Measurements from ENCODE around the gene BAHCC1. TPM values are rescaled to one million over a fixed set of nuclear protein-coding genes. Genes with fewer than 3 reads are reported as not detected.
"Not testable (repeated sequence)": the region's sequence is repeated elsewhere in the genome, so short reads cannot be mapped to it uniquely, and the experiment has no call there.

BAHCC1 gene
- total RNA-seq = under 1 TPM; 0.23 to 0.64 TPM

- ATAC-seq (peak; percentile 60), DNase-seq (peak; percentile 75)
- H3K27me3 Mint-ChIP-seq = peaks cover 60% of the 10 kb centered on the region
- no peaks in the 10 kb centered on the region for H3K9me3 Mint-ChIP-seq (ENCODE audit: low read depth)
- CTCF ChIA-PET = interaction anchor here (1.3 kb wide), 1 partner anchor 89 kb away, joined by 5 read pairs; no protein-coding TSS in a partner anchor
- H3K4me3 Mint-ChIP-seq = peak within 1 kb of the TSS; percentile 46
- peaks cover 11% of the 10 kb centered on the region for H3K36me3 Mint-ChIP-seq
- H3K27ac Mint-ChIP-seq = peak within 1 kb of the TSS; percentile 80
- peaks cover 22% of the 10 kb centered on the region for H3K4me1 Mint-ChIP-seq
Observed at GRCh38 chr17:81394921-81395599, at the start of gene BAHCC1. BAHCC1 (plus strand) TSS chr17:81395457; CDS start chr17:81399740, 4,283 bp downstream.

- H3K36me3 Mint-ChIP-seq = peaks cover 2% of the 10 kb centered on the region
- CTCF ChIA-PET = no interaction called here
- DNase-seq = peak; percentile 94
- H3K4me3 Mint-ChIP-seq = no peak overlapping the region
- peak; percentile 90 for ATAC-seq
- H3K4me1 Mint-ChIP-seq = peaks cover 5% of the 10 kb centered on the region
- peaks cover 62% of the 10 kb centered on the region for H3K27me3 Mint-ChIP-seq
- no peak overlapping the region for H3K27ac Mint-ChIP-seq
- H3K9me3 Mint-ChIP-seq (ENCODE audit: low read depth) = no peaks in the 10 kb centered on the region
Observed at GRCh38 chr17:81346090-81346907, 49.0 kb upstream of the BAHCC1 start.

GRCh38 chr17:81346908-81347349 is 48.3 kb upstream of the BAHCC1 start:
- ATAC-seq (no peak), DNase-seq (no peak)
- peaks cover 62% of the 10 kb centered on the region for H3K27me3 Mint-ChIP-seq
- H3K36me3 Mint-ChIP-seq = peaks cover 2% of the 10 kb centered on the region
- H3K4me1 Mint-ChIP-seq = peaks cover 5% of the 10 kb centered on the region
- CTCF ChIA-PET = no interaction called here
- no peak overlapping the region for H3K4me3 Mint-ChIP-seq
- H3K9me3 Mint-ChIP-seq (ENCODE audit: low read depth) = no peaks in the 10 kb centered on the region
- no peak overlapping the region for H3K27ac Mint-ChIP-seq

- Mint-ChIP-seq H3K9me3 (ENCODE audit: low read depth) (no peaks in the 10 kb centered on the region), H3K27ac (no peak overlapping the region), H3K4me3 (no peak overlapping the region), H3K27me3 (peaks cover 57% of the 10 kb centered on the region), H3K4me1 (peaks cover 5% of the 10 kb centered on the region), H3K36me3 (peaks cover 2% of the 10 kb centered on the region)
- CTCF ChIA-PET = no interaction called here
- DNase-seq (no peak), ATAC-seq (no peak)
Observed at GRCh38 chr17:81347437-81347836, 47.8 kb upstream of the BAHCC1 start.

DNA sequence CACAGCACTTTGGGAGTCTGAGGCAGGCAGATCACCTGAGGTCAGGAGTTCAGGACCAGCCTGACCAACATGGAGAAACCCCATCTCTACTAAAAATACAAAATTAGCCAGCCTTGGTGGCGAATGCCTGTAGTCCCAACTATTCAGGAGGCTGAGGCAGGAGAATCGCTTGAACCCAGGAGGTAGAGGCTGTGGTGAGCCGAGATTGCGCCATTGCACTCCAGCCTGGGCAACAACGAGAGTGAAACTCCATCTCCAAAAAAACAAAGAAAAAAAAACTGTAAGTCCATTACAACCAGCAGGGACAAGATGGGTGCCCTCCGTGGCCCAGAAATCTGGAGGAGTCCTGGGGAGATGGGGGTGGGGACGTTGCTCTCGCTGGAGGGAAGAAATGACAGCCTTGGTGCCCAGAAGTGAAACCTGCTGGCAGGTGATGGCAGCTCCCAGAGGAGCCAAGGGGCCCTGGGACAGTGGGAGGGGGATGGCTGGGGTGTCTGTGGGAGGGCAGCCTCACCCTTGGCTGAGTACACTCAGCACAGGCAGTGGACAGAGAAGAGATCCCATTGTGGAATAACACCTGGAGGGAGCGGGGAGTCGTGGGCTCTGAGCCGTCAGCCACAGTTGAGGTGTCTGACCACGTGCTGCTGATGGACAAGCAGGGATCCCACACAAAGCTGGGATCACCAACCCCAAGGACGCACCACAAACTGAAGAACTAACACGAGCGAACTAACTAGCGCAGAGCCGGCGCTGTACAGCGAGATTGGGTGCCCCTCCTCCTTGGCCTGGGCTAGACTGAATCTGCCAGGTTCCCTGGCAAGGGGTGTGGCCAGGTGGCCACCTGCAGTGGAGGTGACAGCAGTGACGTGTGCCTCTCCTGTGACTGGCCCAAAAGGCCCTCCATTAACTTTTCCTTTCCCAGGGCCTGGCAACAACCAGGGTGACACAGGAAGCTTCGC is 46.9 kb upstream of the BAHCC1 start:
- Mint-ChIP-seq H3K36me3 (peaks cover 2% of the 10 kb centered on the region), H3K9me3 (ENCODE audit: low read depth) (no peaks in the 10 kb centered on the region), H3K27me3 (peaks cover 50% of the 10 kb centered on the region), H3K4me3 (no peak overlapping the region), H3K27ac (no peak overlapping the region), H3K4me1 (peaks cover 5% of the 10 kb centered on the region)
- CTCF ChIA-PET = no interaction called here
- ATAC-seq = no peak
- DNase-seq = no peak

DNA sequence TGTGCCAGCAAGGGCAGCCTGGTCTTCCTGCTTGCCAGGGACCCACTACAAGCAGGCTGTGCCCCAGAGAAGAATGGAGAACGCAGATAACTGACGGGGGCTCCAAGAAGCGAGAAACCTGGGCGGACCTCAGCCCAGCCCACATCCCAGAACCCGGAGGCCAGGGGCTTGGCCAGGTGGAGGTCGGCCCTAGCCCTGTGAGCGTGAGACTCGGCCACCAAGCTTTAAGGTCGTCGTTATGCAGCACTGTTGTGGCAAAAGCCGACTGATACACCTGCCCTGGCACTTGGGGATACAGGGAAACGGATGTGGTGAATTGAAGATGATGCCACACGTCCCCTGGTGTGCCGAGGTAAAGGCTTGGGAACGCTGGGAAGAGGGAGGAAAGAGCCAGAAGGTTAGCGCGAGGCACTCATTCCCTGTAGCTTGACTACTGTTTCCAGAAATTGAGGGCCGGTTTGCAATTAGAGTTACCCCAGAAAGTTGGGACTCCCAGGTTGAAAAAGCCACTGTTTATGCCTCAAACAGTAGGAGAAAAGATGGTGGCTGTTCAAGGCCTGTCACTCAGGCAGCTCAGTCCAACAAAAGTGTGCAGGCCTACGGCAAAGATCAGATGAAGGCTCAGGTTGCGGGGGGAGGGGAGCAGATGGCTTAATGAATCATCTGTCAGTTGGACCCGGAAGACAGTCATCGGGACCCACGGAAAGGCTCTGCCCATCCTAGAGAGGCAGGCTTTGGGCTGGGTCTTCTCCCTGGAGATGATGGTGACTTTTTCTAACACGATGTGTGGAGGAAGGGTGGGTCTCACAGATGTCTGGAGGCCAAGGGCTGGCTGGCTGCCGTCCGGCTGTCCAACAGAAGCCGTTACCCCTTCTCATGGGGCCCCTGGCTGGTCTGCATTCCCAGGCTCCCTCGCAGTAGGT is 45.6 kb upstream of the BAHCC1 start:
- CTCF ChIA-PET = no interaction called here
- Mint-ChIP-seq H3K36me3 (no peaks in the 10 kb centered on the region), H3K27ac (no peak overlapping the region), H3K4me1 (peaks cover under 1% of the 10 kb centered on the region), H3K9me3 (ENCODE audit: low read depth) (no peaks in the 10 kb centered on the region), H3K27me3 (peaks cover 42% of the 10 kb centered on the region), H3K4me3 (no peak overlapping the region)
- no peak for DNase-seq
- no peak for ATAC-seq

DNA sequence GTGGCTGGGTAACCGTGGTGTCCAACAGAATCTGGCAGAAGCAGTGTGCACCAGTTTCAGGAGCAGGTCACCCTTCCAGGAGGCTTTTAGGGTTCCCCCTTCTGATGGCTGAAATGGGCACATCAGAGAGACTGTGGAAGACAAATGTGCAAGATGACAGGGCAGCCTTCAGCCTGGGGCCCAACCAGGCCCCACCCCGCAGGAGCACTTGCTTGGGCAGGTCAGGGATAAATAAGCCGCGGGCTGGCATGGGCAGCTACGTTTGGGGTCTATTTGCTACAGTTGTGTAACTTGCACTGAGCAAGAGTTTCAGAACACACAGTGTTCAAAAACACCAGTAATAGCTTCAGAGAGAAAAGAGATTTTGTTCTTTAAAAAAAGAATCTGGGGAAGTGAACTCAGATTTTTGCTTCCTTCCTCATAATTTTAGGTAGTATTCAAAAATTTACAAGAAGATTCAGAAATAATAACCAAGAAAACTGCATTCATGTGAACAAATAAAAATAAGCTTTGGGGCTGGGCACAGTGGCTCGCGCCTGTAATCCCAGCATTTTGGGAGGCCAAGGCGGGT is 44.9 kb upstream of the BAHCC1 start:
- Mint-ChIP-seq H3K27me3 (peaks cover 44% of the 10 kb centered on the region), H3K4me3 (no peak overlapping the region), H3K36me3 (no peaks in the 10 kb centered on the region), H3K4me1 (peaks cover 5% of the 10 kb centered on the region), H3K27ac (no peak overlapping the region), H3K9me3 (ENCODE audit: low read depth) (no peaks in the 10 kb centered on the region)
- ATAC-seq (no peak), DNase-seq (no peak)
- CTCF ChIA-PET = no interaction called here

DNA sequence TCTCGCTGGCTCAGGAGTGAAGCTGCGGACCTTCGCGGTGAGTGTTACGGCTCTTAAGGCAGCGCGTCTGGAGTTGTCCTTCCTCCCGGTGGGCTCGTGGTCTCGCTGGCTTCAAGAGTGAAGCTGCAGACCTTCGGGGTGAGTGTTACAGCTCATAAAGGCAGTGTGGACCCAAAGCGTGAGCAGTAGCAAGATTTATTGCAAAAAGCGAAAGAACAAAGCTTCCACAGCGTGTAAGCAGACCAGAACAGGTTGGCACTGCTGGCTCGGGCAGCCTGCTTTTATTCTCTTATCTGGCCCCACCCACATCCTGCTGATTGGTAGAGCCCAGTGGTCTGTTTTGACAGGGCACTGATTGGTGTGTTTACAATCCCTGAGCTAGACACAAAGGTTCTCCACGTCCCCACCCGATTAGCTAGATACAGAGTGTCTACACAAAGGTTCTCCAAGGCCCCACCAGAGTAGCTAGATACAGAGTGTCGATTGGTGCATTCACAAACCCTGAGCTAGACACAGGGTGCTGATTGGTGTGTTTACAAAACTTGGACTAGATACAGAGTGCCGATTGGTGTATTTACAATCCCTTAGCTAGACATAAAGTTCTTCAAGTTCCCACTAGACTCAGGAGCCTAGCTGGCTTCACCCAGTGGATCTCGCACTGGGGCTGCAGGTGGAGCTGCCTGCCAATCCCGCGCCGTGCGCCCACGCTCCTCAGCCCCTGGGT is 43.8 kb upstream of the BAHCC1 start:
- H3K36me3 Mint-ChIP-seq; H3K4me1 Mint-ChIP-seq; CTCF ChIA-PET; H3K4me3 Mint-ChIP-seq; DNase-seq; ATAC-seq; H3K9me3 Mint-ChIP-seq (ENCODE audit: low read depth); H3K27ac Mint-ChIP-seq: not testable (repeated sequence)
- peaks cover 44% of the 10 kb centered on the region for H3K27me3 Mint-ChIP-seq

DNA sequence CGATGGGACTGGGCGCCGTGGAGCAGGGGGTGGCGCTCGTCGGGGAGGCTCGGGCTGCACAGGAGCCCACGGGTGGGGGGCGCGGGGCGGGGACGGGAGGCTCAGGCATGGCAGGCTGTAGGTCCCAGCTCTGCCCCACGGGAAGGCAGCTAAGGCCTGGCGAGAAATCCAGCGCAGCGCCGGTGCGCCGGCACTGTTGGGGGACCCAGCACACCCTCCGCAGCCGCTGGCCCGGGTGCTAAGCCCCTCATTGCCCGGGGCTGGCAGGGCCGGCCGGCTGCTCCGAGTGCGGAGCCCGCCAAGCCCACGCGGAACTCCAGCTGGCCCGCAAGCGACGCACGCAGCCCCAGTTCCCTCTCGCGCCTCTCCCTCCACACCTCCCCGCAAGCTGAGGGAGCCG is 43.2 kb upstream of the BAHCC1 start:
- H3K4me1 Mint-ChIP-seq; DNase-seq; CTCF ChIA-PET; H3K27ac Mint-ChIP-seq; H3K9me3 Mint-ChIP-seq (ENCODE audit: low read depth); ATAC-seq; H3K4me3 Mint-ChIP-seq; H3K36me3 Mint-ChIP-seq: not testable (repeated sequence)
- H3K27me3 Mint-ChIP-seq = peaks cover 41% of the 10 kb centered on the region

GRCh38 chr17:81354252-81354953 is 40.9 kb upstream of the BAHCC1 start:
- ATAC-seq (no peak), DNase-seq (no peak)
- peaks cover 5% of the 10 kb centered on the region for H3K4me1 Mint-ChIP-seq
- no peak overlapping the region for H3K27ac Mint-ChIP-seq
- H3K36me3 Mint-ChIP-seq = no peaks in the 10 kb centered on the region
- peaks cover 24% of the 10 kb centered on the region for H3K27me3 Mint-ChIP-seq
- H3K4me3 Mint-ChIP-seq = no peak overlapping the region
- CTCF ChIA-PET = no interaction called here
- no peaks in the 10 kb centered on the region for H3K9me3 Mint-ChIP-seq (ENCODE audit: low read depth)

DNA sequence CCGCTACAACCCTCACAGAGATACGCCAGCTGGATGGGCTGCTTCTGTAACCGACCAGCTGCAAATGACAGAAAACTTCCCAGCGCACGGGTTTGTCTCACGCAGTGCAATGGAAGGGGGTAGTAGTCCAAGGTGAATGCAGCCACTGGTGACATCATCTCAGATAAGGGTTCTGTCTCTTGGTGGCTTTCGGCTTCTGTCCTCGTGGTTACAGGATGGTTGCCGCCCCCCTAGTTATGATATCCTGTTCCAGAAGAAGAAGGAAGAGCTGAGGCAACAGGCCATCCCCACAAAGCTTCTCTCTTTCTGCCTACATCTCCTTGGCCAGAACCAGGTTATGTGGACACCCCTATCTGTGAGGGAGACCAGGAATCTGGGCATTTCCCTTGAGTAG is 40.3 kb upstream of the BAHCC1 start:
- Mint-ChIP-seq H3K27me3 (peaks cover 22% of the 10 kb centered on the region), H3K36me3 (no peaks in the 10 kb centered on the region), H3K4me1 (peaks cover 5% of the 10 kb centered on the region), H3K9me3 (ENCODE audit: low read depth) (no peaks in the 10 kb centered on the region), H3K27ac (no peak overlapping the region), H3K4me3 (no peak overlapping the region)
- no peak for ATAC-seq
- DNase-seq = no peak
- CTCF ChIA-PET = no interaction called here
